ENCODE measurements around the gene TECPR2.

DNA sequence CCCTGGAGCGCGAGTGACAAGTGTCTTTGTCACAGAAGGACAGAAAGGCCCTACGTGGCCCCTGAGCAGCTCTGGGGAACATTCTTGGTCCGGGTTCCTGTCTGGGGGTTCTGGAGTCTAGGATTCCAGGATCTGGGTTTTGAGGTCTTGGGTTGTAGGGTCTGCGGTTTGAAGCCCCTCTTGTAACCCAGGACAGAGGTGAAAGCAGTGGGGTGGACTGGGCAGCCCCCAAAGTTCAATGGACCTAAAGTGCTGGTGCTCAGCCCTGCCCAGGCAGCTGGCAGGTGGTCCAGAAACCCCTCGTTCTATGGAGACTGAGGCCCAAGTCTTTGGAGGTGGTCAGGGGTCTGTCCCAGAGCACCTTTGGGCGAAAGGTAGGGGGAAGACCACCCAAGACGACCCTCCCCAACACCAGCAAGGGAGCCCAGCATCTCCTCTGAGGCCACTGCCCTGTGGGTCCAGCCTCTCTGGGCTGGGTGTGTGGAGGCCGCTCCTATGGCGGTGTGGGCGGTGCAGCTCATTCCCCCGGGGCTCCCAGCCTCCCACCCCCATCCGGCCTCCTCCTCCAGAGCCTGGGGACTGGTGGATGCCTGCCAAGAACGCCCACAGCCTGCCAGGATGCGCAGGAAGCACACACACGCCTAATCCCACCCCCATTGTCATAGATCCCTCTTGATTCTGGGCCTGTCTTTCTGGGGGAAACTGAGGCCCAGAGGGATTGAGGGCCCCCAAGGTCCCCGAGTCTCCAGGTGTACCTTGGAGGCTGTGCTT lies 177.0 kb downstream of the TECPR2 start:
- TF ChIP-seq CTCF (IDR thresholded peaks at IDR 0.05) (no peak), POLR2A (IDR thresholded peaks at IDR 0.05) (no peak)

Measured in adrenal gland (tissue), 5 donors.